H9 (cell line): ENCODE data around the gene SULT1C3. TPM values are rescaled to one million over a fixed set of nuclear protein-coding genes. Genes with fewer than 3 reads are reported as not detected.

Experiments used
- DNase-seq: peaks from one replicate; pipeline ENCODE4 v3.0.0-alpha.2; 2017
- H2AFZ ChIP-seq: one replicate; pipeline ENCODE4 v1.6.1; 2013; ENCODE audit warnings: mild to moderate bottlenecking, low read length, control low read depth, moderate library complexity
- H2AK5ac ChIP-seq: 2 replicates; pipeline ENCODE4 v1.6.1; 2013; ENCODE audit warnings: low read length, control low read depth, mixed read lengths; ENCODE audit not compliant: insufficient read length
- H2BK120ac ChIP-seq: one replicate; pipeline ENCODE4 v1.6.1; 2013; ENCODE audit warnings: low read depth, mild to moderate bottlenecking, low read length, control low read depth, inconsistent platforms; ENCODE audit not compliant: poor library complexity, severe bottlenecking
- H2BK12ac ChIP-seq: 2 replicates; pipeline ENCODE4 v1.6.1; 2013; ENCODE audit warnings: low read length, control low read depth, mixed read lengths, low read depth; ENCODE audit not compliant: insufficient read length
- H2BK15ac ChIP-seq: 2 replicates; pipeline ENCODE4 v1.6.1; 2013; ENCODE audit warnings: low read depth, low read length, control low read depth
- H2BK20ac ChIP-seq: one replicate; pipeline ENCODE4 v1.6.1; 2013; ENCODE audit warnings: low read depth, mild to moderate bottlenecking, low read length, control low read depth, inconsistent platforms; ENCODE audit not compliant: poor library complexity, severe bottlenecking
- H2BK5ac ChIP-seq: 2 replicates; pipeline ENCODE4 v1.6.1; 2013; ENCODE audit warnings: low read length, control low read depth, mixed read lengths; ENCODE audit not compliant: insufficient read length
- H3K14ac ChIP-seq: 2 replicates; pipeline ENCODE4 v1.6.1; 2013; ENCODE audit warnings: low read length, control low read depth; ENCODE audit not compliant: insufficient read depth
- H3K18ac ChIP-seq: 2 replicates; pipeline ENCODE4 v1.6.1; 2013; ENCODE audit warnings: low read depth, mild to moderate bottlenecking, mixed read lengths, low read length, control low read depth; ENCODE audit not compliant: insufficient read length
- H3K23ac ChIP-seq: 2 replicates; pipeline ENCODE4 v1.6.1; 2013; ENCODE audit warnings: low read length, control low read depth, mixed read lengths, low read depth; ENCODE audit not compliant: insufficient read length
- H3K23me2 ChIP-seq: 2 replicates; pipeline ENCODE4 v1.6.1; 2013; ENCODE audit warnings: low read depth, mild to moderate bottlenecking, mixed read lengths, low read length, control low read depth; ENCODE audit not compliant: insufficient read length, poor library complexity, severe bottlenecking
- H3K27ac ChIP-seq: 2 replicates; pipeline ENCODE4 v1.5.1; 2013; ENCODE audit warnings: low read length, control low read depth, mixed read lengths, low read depth; ENCODE audit not compliant: insufficient read length
- H3K27me3 ChIP-seq: 2 replicates; pipeline ENCODE4 v1.6.1; 2013; ENCODE audit warnings: low read length, control low read depth, inconsistent platforms; ENCODE audit not compliant: insufficient read depth
- H3K4ac ChIP-seq: 2 replicates; pipeline ENCODE4 v1.6.1; 2013; ENCODE audit warnings: low read depth, mild to moderate bottlenecking, control low read depth, inconsistent platforms, low read length, moderate library complexity
- H3K4me1 ChIP-seq: 2 replicates; pipeline ENCODE4 v1.6.1; 2013; ENCODE audit warnings: low read length, control low read depth, inconsistent platforms; ENCODE audit not compliant: insufficient read depth
- H3K4me2 ChIP-seq: 2 replicates; pipeline ENCODE4 v1.6.1; 2013; ENCODE audit warnings: low read length, control low read depth, mixed read lengths; ENCODE audit not compliant: insufficient read length, insufficient read depth
- H3K56ac ChIP-seq: 2 replicates; pipeline ENCODE4 v1.6.1; 2013; ENCODE audit warnings: low read depth, mild to moderate bottlenecking, mixed read lengths, low read length, control low read depth; ENCODE audit not compliant: insufficient read length
- H3K79me1 ChIP-seq: 2 replicates; pipeline ENCODE4 v1.6.1; 2013; ENCODE audit warnings: low read depth, mild to moderate bottlenecking, moderate library complexity, low read length, control low read depth, inconsistent platforms; ENCODE audit not compliant: insufficient read depth, poor library complexity, severe bottlenecking
- H3K79me2 ChIP-seq: 2 replicates; pipeline ENCODE4 v1.6.1; 2013; ENCODE audit warnings: low read length, control low read depth, inconsistent platforms; ENCODE audit not compliant: insufficient read depth
- H3K9ac ChIP-seq: 2 replicates; pipeline ENCODE4 v1.6.1; 2013; ENCODE audit warnings: low read length, control low read depth, mixed read lengths; ENCODE audit not compliant: insufficient read length; ENCODE audit errors: extremely low read depth
- H3K9me3 ChIP-seq: one replicate; pipeline ENCODE4 v1.6.1; 2013; ENCODE audit warnings: low read depth, low read length, inconsistent platforms; ENCODE audit not compliant: control insufficient read depth
- H3T11ph ChIP-seq: one replicate; pipeline ENCODE4 v1.6.1; 2013; ENCODE audit warnings: mild to moderate bottlenecking, low read length, control low read depth, inconsistent platforms
- H4K20me1 ChIP-seq: one replicate; pipeline ENCODE4 v1.6.1; 2013; ENCODE audit not compliant: control insufficient read depth, insufficient read length, insufficient read depth
- H4K5ac ChIP-seq: 2 replicates; pipeline ENCODE4 v1.6.1; 2013; ENCODE audit warnings: low read depth, mild to moderate bottlenecking, mixed read lengths, low read length, control low read depth; ENCODE audit not compliant: insufficient read length
- H4K8ac ChIP-seq: replicated peaks from 2 replicates; pipeline ENCODE4 v1.6.1; 2013; ENCODE audit warnings: low read length, control low read depth, mixed read lengths, low read depth; ENCODE audit not compliant: insufficient read length
- H4K91ac ChIP-seq: 2 replicates; pipeline ENCODE4 v1.6.1; 2013; ENCODE audit warnings: low read depth, mild to moderate bottlenecking, moderate library complexity, mixed read lengths, low read length, control low read depth; ENCODE audit not compliant: insufficient read length
- H3K27ac Mint-ChIP-seq, 3 experiments: 2 replicates in 2 of 3; 3 replicates in 1 of 3; pipeline ENCODE4 v1.8.0; 2020 to 2021; ENCODE audit warnings: mixed read lengths in 3 of 3, mild to moderate bottlenecking in 1 of 3, moderate library complexity in 1 of 3
- H3K27me3 Mint-ChIP-seq: 2 replicates; pipeline ENCODE4 v1.8.0; 2021; ENCODE audit warnings: low read depth, mild to moderate bottlenecking, moderate library complexity, mixed read lengths
- H3K36me3 Mint-ChIP-seq, 3 experiments: 2 replicates in 2 of 3; 3 replicates in 1 of 3; pipeline ENCODE4 v1.8.0; 2020 to 2021; ENCODE audit warnings: low read depth in 3 of 3, mixed read lengths in 3 of 3; ENCODE audit not compliant: insufficient read depth in 1 of 3
- H3K4me1 Mint-ChIP-seq, 2 experiments: 2 replicates each; pipeline ENCODE4 v1.8.0; 2020; ENCODE audit warnings: mixed read lengths in 2 of 2
- H3K4me3 Mint-ChIP-seq, 2 experiments: 2 replicates in 1 of 2; 3 replicates in 1 of 2; pipeline ENCODE4 v1.8.0; 2020 to 2021; ENCODE audit warnings: mild to moderate bottlenecking in 2 of 2, mixed read lengths in 2 of 2, moderate library complexity in 1 of 2
- H3K9me3 Mint-ChIP-seq, 2 experiments: 2 replicates in 1 of 2; 3 replicates in 1 of 2; pipeline ENCODE4 v1.8.0; 2020; ENCODE audit warnings: mild to moderate bottlenecking in 2 of 2, mixed read lengths in 2 of 2, moderate library complexity in 1 of 2
- CTCF ChIP-seq: fragments of 200-600 bp; sonication (generic); conservative IDR thresholded peaks from 3 replicates; pipeline ENCODE4 v1.8.0; 2021; ENCODE audit warnings: antibody characterized with exemption, mild to moderate bottlenecking
- total RNA-seq: library from RNA; stranded (reverse); gene quantifications from 2 replicates; pipeline ENCODE4 v1.2.1, GENCODE V29; 2021

SULT1C3 gene
- total RNA-seq, 1 experiment from 2014 or later = not detected

GRCh38 chr2:108263401-108263800 lies 23.6 kb downstream of the SULT1C3 start:
- Histone ChIP-seq H4K8ac (no peak overlapping the region), H2AK5ac (no peak overlapping the region), H3K79me1 (no peaks in the 10 kb centered on the region), H3K4ac (no peak overlapping the region), H3K9ac (no peak overlapping the region), H2BK5ac (no peak overlapping the region), H3K14ac (no peak overlapping the region), H3K27me3 (no peaks in the 10 kb centered on the region), H3K27ac (no peak overlapping the region), H3K56ac (no peak overlapping the region), H2BK120ac (no peak overlapping the region), H3T11ph (no peak overlapping the region), H2BK20ac (no peak overlapping the region), H3K4me2 (no peak overlapping the region), H4K20me1 (no peaks in the 10 kb centered on the region), H2BK12ac (no peak overlapping the region), H3K18ac (no peak overlapping the region), H3K23me2 (no peaks in the 10 kb centered on the region), H4K91ac (no peak overlapping the region), H2AFZ (no peak overlapping the region), H4K5ac (no peak overlapping the region), H3K23ac (no peak overlapping the region), H3K79me2 (no peaks in the 10 kb centered on the region), H3K9me3 (no peaks in the 10 kb centered on the region), H3K4me1 (no peaks in the 10 kb centered on the region), H2BK15ac (no peak overlapping the region)
- H3K36me3 Mint-ChIP-seq = peaks cover 0 to 14% (median 4%) of the 10 kb centered on the region in 3 experiments; a peak in 2 of 7 replicates
- peaks cover 5 to 7% of the 10 kb centered on the region in 2 experiments for H3K9me3 Mint-ChIP-seq
- H3K4me3 Mint-ChIP-seq = no peak overlapping the region
- DNase-seq = no peak
- TF ChIP-seq CTCF = no peak
- H3K27ac Mint-ChIP-seq = 0 out of 7 replicates have a peak overlapping the region, but pooled peaks of 1 of the 3 experiments have one; percentile 16
- H3K27me3 Mint-ChIP-seq = peaks cover 2% of the 10 kb centered on the region
- peaks cover 15 to 30% of the 10 kb centered on the region in 2 experiments for H3K4me1 Mint-ChIP-seq
